Activated gamma-delta T cell treated with Interleukin-2 at 50 U/mL for 16 hours (primary cell): Measurements from ENCODE around the gene UMAD1.

ENCODE experiments used
- DNase-seq: peaks from one replicate; pipeline ENCODE4 v3.0.0-alpha.2; 2020

Gene UMAD1

DNA sequence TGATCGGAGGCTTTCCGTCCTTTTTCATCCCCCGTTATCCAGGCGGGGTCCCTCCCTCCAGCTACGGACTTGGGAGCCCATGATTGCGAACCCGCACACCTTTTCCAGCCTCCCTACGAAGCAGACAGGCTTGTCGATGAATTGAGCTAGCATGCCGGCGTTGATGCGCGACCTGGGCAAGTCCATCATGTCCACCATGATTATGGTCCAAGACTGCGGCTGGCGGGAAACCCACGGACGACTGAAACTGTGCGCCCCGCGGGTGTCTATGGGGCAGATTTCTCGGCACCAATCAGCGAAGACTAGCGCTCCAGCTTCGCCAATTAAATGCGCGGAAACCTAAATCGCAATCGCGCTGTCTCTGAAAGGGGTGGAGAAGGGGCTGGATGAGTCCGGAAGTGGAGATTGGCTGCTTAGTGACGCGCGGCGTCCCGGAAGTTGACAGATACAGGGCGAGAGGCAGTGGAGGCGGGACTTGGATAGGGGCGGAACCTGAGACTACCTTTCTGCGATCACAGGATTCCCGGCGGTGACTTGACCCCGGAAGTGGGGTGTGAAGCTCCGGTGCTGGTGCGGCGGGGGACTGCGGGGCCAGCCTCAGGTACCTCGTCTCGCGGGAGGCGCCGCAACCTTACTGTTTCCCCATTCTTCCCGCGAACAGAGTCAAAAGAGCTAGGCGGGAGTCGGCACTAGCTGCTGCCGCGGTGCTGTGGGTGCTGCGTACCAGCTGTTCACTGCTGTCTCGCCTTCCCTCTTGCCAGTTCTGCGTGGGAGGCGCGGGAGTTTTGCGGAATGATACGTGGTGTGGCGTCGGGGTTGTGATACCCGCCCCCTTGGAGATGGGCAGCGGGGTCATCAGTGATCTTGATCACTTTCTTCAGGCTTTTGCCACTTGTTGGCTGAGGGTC is at the start of gene UMAD1:
Gene UMAD1, plus strand, starts transcription at position 532 of the 908 bp plus-strand sequence. CDS start 32,620 bp downstream, outside the sequence.
- DNase-seq, result peak; percentile 97

- DNase-seq, result no peak
Observed at GRCh38 chr7:7595451-7595850, 45.1 kb upstream of the UMAD1 start.

GRCh38 chr7:7596176-7596575 is 44.4 kb upstream of the UMAD1 start:
- no peak for DNase-seq

GRCh38 chr7:7607010-7607409 is 33.5 kb upstream of the UMAD1 start:
- DNase-seq, result no peak

DNA sequence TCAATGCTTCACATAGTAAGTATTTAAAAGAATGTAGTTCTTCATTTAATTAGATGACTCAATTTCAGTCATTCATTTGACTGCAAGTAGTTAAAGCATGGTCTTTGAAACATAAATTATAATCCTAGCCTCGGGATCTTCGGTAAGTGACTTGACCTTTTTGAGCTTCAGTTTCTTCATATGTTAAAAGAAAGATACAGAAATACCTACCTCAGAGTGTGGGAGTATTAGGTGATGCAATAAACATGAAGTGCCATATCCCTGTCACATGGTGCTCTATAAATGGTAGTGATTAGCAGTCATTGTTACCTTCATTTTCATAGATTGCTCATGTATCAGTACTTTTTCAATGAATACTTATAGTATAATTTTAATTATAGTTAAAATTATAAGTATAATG is 31.2 kb upstream of the UMAD1 start:
- no peak for DNase-seq

GRCh38 chr7:7612519-7612918 is 28.0 kb upstream of the UMAD1 start:
- DNase-seq, result no peak

DNA sequence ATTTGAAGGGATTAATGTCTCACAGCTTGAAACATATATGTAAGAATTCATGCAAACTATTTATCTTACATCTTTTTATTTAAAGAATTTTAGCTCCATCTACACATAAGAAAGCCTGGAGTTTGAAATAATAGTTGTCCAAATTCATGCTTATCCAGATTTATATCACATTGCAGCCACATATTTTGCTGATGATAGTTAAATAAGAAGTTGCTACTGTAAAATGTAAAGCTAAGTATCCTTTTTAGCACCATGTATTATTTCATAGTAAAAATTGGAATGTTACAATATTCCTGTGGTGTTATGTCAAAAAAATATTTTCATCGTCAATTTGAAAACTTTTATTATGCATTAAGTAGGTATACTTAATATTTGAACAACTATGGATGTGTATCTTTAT is 27.3 kb upstream of the UMAD1 start:
- no peak for DNase-seq

- DNase-seq, result no peak
Observed at GRCh38 chr7:7614018-7614741, 26.4 kb upstream of the UMAD1 start.

GRCh38 chr7:7617550-7617949 is 23.0 kb upstream of the UMAD1 start:
- DNase-seq, result no peak

DNA sequence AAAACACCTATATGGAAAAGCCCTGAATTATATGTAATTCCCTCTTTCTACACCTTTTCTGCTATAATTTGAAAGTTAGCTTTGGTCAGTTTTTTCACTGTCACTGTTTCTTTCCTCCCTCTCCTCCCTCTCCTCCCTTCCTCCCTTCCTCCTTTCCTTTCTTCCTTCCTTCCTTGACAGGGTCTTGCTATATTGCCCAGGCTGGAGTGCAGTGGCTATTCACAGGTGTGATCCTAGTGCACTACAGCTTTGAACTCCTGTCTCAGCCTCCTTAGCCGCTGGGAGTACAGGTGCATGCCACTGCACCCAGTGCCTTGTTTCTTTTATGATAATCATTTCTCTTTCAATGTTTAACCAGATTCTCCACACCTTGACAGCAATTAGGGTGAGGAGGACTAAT is 22.1 kb upstream of the UMAD1 start:
- DNase-seq, result no peak

DNA sequence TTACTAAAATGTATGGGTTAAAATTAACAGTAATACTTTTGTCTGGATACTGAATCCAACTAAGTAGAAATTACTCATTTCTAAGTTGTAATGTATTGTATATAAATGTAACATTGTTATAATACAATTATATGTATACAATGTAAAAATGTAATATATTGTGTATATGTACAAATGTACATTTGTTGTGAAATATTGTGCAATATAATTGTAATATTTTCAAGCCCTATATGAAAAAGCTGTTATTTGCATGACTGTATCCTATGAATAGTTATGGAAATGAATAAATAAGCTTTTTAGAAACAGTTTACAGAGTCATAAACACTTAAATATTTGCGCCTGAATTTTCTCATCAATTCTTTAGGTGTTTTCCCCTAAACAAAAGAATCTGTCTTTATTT is 20.3 kb upstream of the UMAD1 start:
- DNase-seq, result no peak

- DNase-seq, result no peak
Observed at GRCh38 chr7:7620644-7621210, 19.8 kb upstream of the UMAD1 start.

DNA sequence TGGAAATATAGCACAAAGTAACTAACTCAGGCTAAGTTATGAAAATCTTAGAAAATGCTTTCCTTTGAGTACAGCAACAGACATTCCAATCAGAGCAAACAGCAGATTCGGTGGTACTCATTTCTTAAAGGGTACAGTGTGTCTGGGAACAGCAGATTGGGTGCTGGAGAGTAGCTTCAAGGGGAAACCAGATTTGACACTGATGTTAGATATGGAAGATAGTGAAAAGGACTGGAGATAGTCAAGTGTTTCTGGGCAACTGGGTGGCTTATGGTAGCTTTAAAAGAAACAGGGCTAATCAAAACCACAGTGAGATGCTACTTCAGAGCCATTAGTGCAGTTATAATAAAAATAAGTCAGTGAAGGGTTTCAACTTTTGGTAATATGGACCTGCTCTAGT is 12.1 kb upstream of the UMAD1 start:
- no peak for DNase-seq

- DNase-seq, result no peak
Observed at GRCh38 chr7:7630626-7631329, 9.8 kb upstream of the UMAD1 start.

- DNase-seq, result no peak
Observed at GRCh38 chr7:7639421-7639820, 1.1 kb upstream of the UMAD1 start.

- no peak for DNase-seq
Observed at GRCh38 chr7:7639847-7640220, 718 bp upstream of the UMAD1 start.

- no peak for DNase-seq
Observed at GRCh38 chr7:7641129-7641663, 644 bp downstream of the UMAD1 start.

GRCh38 chr7:7642081-7642480 is 1.5 kb downstream of the UMAD1 start:
- DNase-seq, result no peak

DNA sequence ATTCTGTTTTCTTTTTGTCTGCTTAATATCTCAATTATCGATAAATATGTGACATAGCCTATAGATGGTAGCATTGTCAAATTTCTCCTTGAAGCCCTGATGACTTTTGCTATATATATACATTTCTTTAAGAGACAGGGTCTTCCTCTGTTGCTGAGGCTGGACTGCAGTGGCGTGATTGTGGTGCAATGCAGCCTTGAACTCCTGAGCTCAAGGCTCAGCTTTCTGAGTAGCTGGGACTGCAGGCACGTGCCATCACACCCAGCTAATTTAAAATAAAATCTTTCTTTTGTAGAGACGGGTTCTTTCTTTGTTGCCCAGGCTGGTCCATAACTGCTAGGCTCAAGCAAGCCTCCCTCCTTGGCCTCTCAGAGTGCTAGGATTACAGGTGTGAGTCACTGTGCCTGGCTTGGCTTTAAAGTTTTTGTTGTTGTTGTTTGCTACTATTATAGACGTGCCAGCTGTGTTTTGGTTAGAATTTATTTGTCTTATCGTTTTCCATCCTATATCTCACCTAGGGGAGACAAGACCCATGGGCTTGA is 7.0 kb downstream of the UMAD1 start:
- DNase-seq, result no peak

DNA sequence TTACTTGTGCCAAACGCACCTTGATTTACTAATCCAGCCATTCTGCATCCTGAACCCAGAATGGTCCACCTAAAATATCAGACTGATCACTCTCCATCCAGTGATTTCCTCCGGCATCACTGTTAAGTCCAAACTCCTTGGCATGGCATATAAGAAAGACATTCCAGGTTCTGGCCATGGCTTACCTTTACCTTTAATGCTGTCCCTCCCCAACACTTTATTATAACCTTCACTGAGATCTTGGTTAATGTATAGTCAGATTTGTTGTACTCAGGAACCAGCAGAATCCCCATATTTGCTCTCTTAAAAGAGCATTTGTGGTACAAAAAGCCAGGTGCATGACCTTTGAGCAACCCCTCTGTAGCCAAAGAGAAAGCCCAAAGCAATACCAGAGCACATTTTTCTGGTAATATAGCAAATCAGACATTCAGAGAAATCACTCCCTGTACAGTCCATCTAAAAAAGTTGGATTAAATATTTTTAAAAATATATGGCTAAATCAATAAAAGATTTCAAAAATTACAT is 10.2 kb downstream of the UMAD1 start:
- DNase-seq, result no peak

- no peak for DNase-seq
Observed at GRCh38 chr7:7651479-7651878, 10.9 kb downstream of the UMAD1 start.

GRCh38 chr7:7652798-7653540 is 12.4 kb downstream of the UMAD1 start:
- DNase-seq, result no peak
